H1 (cell line): Measurements from ENCODE around the gene ABCC4. TPM values are rescaled to one million over a fixed set of nuclear protein-coding genes. Genes with fewer than 3 reads are reported as not detected.

Experiments
- CHD7 ChIP-seq: fragments of 300-600 bp; sonication (generic); IDR thresholded peaks from 2 replicates; pipeline ENCODE4 v1.7.1; 2012; ENCODE audit warnings: low read length, moderate library complexity, mild to moderate bottlenecking, inconsistent platforms; ENCODE audit not compliant: insufficient replicate concordance
- GABPA ChIP-seq: IDR thresholded peaks from 2 replicates; pipeline ENCODE4 v1.6.1; 2011; ENCODE audit warnings: mild to moderate bottlenecking, low read length, moderate library complexity, borderline replicate concordance; ENCODE audit not compliant: insufficient read depth
- SIN3A ChIP-seq, 2 experiments: IDR thresholded peaks in 1 of 2; conservative IDR thresholded peaks in 1 of 2; 2 replicates each; pipeline ENCODE4 v1.6.1; 2011 to 2012; ENCODE audit warnings: low read length in 2 of 2, improper control_type of control experiment in 1 of 2, low read depth in 1 of 2, mild to moderate bottlenecking in 1 of 2
- SP2 ChIP-seq: IDR thresholded peaks from 2 replicates; pipeline ENCODE4 v1.6.1; 2012; ENCODE audit warnings: mild to moderate bottlenecking, low read length, inconsistent platforms
- TEAD4 ChIP-seq: IDR thresholded peaks from 2 replicates; pipeline ENCODE4 v1.6.1; 2012; ENCODE audit warnings: low read depth, low read length, inconsistent platforms, mixed read lengths
- polyA plus RNA-seq, 7 experiments: library from polyadenylated mRNA; depleted of rRNA in 3 of 7; stranded (reverse) in 5 of 7; unstranded in 2 of 7; fragments of >200 nt in 5 of 7; fragments of 200-250 nt in 2 of 7; gene quantifications; 1 replicate in 5 of 7; 2 replicates in 1 of 7; 4 replicates in 1 of 7; pipeline versions ENCODE4 v1.2.1 to v1.2.3, GENCODE V29; 2011 to 2013; ENCODE audit warnings: missing spikeins in 2 of 7, mixed read lengths in 2 of 7
- total RNA-seq: library from RNA; stranded (reverse); fragmentation: NEBNext Ultra II Directional; extraction: Animal tissue kit (Norgen Biotek cat#: 25700); gene quantifications from 2 replicates; pipeline ENCODE4 v1.2.1, GENCODE V29; 2021

The ABCC4 gene
- total and polyA plus RNA-seq, 2 of the 8 experiments (the other 6 are each of a cell fraction or from before 2014, with no cell fraction given) = 4.0 to 14.1 TPM

DNA sequence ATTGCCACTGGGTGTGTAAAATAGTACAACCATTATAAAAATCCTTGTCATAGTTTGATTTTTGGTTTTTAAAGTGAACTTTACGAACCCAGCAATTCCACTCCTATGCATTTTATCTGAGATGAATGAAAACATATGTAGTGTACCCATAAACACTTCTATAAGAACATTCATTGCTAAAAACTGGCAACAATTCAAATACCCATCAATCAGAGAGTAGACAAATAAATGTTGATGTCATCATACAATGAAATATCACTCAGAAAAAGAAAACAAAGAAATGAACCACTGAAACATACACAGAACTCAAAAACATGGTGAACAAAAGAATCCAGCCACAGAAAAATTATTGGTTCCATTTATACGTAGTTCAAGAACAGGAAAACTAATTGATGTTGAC lies 202.3 kb downstream of the ABCC4 start (continued):
- TF ChIP-seq CHD7 (no peak), GABPA (no peak), TEAD4 (no peak), SIN3A (conservative IDR thresholded peaks at IDR 0.05 in 1 of 2, IDR thresholded peaks at IDR 0.05 in 1 of 2; ENCODE audit: low read depth in 1 of 2, low read length in 2 of 2) (no peak), SP2 (no peak)
- TF ChIP-seq, all 59 proteins: peak for 0
